CD4-positive, alpha-beta T cell (primary cell): ENCODE results near the gene ZNF222. TPM values are rescaled to one million over a fixed set of nuclear protein-coding genes. Genes with fewer than 3 reads are reported as not detected.
A peak's percentile ranks its signal among the peaks of the same experiment; 100 is the strongest.

Source experiments
- ATAC-seq: fragments of 200-7000 bp; cut with Tn5 transposase; one replicate; pipeline ENCODE4 v1.10.0; 2022; ENCODE audit warnings: mild to moderate bottlenecking; ENCODE audit not compliant: poor library complexity
- CTCF ChIA-PET: fragments of 350-600 bp; sonication (Branson Sonifier 250); formaldehyde crosslinking; loops from one replicate; lab custom pipeline; 2021; ENCODE audit warnings: antibody characterized with exemption, inconsistent platforms; lab: Charles Lee
- POLR2A ChIA-PET: fragments of 350-600 bp; sonication (Branson Sonifier 250); formaldehyde crosslinking; loops from one replicate; lab custom pipeline; 2021; ENCODE audit warnings: antibody characterized with exemption, inconsistent platforms; lab: Charles Lee
- DNase-seq, 14 experiments: peaks; one replicate each; pipeline ENCODE4 v3.0.0-alpha.2; 2013 to 2020; ENCODE audit warnings: mixed read lengths in 2 of 14
- H3K27ac ChIP-seq, 2 donors: one replicate each; pipeline versions ENCODE4 v1.5.1 to v1.7.0; 2013; ENCODE audit warnings: low read length in 2 of 2, low read depth in 1 of 2, mild to moderate bottlenecking in 1 of 2
- H3K27me3 ChIP-seq, 2 experiments: 1 replicate in 1 of 2; 2 replicates in 1 of 2; pipeline versions ENCODE4 v1.6.1 to v1.7.0; 2013; ENCODE audit warnings: low read length in 2 of 2, control low read depth in 1 of 2, mild to moderate bottlenecking in 1 of 2, moderate library complexity in 1 of 2; ENCODE audit not compliant: insufficient read depth in 2 of 2, control insufficient read depth in 1 of 2
- H3K36me3 ChIP-seq: one replicate; pipeline ENCODE4 v1.6.1; 2013; ENCODE audit warnings: low read length, control low read depth; ENCODE audit not compliant: insufficient read depth
- H3K4me1 ChIP-seq: one replicate; pipeline ENCODE4 v1.6.1; 2013; ENCODE audit warnings: low read length, control low read depth; ENCODE audit not compliant: insufficient read depth
- H3K4me3 ChIP-seq: one replicate; pipeline ENCODE4 v1.5.1; 2013; ENCODE audit warnings: mild to moderate bottlenecking, low read length, moderate library complexity
- H3K9me3 ChIP-seq, 2 experiments: 1 replicate in 1 of 2; 2 replicates in 1 of 2; pipeline versions ENCODE4 v1.6.1 to v1.7.0; 2013; ENCODE audit warnings: low read length in 2 of 2, mild to moderate bottlenecking in 2 of 2, control low read depth in 1 of 2, moderate library complexity in 1 of 2; ENCODE audit not compliant: control insufficient read depth in 1 of 2, insufficient read depth in 1 of 2
- H3K27ac Mint-ChIP-seq: one replicate; pipeline ENCODE4 v1.8.0; 2020; ENCODE audit warnings: mixed read lengths
- H3K27me3 Mint-ChIP-seq: one replicate; pipeline ENCODE4 v1.8.0; 2021; ENCODE audit warnings: mixed read lengths
- H3K36me3 Mint-ChIP-seq: one replicate; pipeline ENCODE4 v1.8.0; 2021; ENCODE audit warnings: low read depth, mixed read lengths
- H3K4me1 Mint-ChIP-seq: one replicate; pipeline ENCODE4 v1.8.0; 2021; ENCODE audit warnings: low read depth, mixed read lengths
- H3K4me3 Mint-ChIP-seq: one replicate; pipeline ENCODE4 v1.8.0; 2020; ENCODE audit warnings: mild to moderate bottlenecking, mixed read lengths
- H3K9me3 Mint-ChIP-seq: one replicate; pipeline ENCODE4 v1.8.0; 2020; ENCODE audit warnings: mixed read lengths
- CTCF ChIP-seq: fragments of 200-600 bp; IDR thresholded peaks from one replicate; pipeline ENCODE4 v1.8.0; 2022; ENCODE audit warnings: antibody characterized with exemption, mild to moderate bottlenecking
- intact Hi-C, 2 experiments: fragments of 100-400 bp; cut with DNase I in 1 of 2; cut with micrococcal nuclease in 1 of 2; formaldehyde crosslinking; loops; one replicate each; pipeline versions ENCODE4 v1.15.1 to v1.9.0; 2023 to 2025; cut with DNase I, micrococcal nuclease
- total RNA-seq, 174 experiments: library from RNA in 2 of 174; stranded (reverse) in 2 of 174; gene quantifications; one replicate each; pipeline ENCODE4 v1.2.3 and lab custom pipeline; 2021 to 2026

Gene ZNF222
- total RNA-seq, 2 experiments from 2014 or later = 4.5 to 5.8 TPM

DNA sequence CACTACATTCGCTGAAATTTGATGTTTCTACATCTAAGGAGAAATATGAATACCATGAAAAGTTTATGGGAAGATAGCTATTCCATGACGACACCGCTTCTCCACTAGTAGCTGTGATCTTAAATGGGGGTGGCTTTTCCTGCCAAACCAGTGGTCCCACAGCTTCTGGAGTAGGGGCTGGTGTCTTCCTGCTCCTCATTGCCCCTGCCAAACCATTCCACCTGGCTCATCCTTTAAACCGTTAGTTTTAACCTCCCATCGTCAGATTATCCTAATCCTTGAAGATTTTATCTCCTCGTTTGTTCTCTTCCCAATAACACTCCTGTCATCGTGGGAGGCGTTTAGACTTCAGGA, 23.0 kb upstream of the ZNF222 start:
- peaks cover 18% of the 10 kb centered on the region for H3K4me1 ChIP-seq
- ChIA-PET POLR2A (interaction anchor here (0.6 to 1.3 kb wide), 3 partner anchors 67 to 498 kb away, joined by 3 to 8 read pairs (median 3); partner anchors contain the start of gene ZNF45), CTCF (interaction anchor here (1.2 kb wide), 1 partner anchor 93 kb away, joined by 3 read pairs; no protein-coding TSS in a partner anchor)
- TF ChIP-seq CTCF = no peak
- Mint-ChIP-seq H3K27me3 (no peaks in the 10 kb centered on the region), H3K9me3 (peaks cover 18% of the 10 kb centered on the region), H3K27ac (peak overlapping the region; percentile 90), H3K4me1 (peaks cover 29% of the 10 kb centered on the region), H3K36me3 (peaks cover 59% of the 10 kb centered on the region), H3K4me3 (peak overlapping the region; percentile 100)
- intact Hi-C loops = loop anchor here (1.0 to 10.0 kb wide), 12 partner anchors 17 to 305 kb away; partner anchors contain the start of genes ZNF155 (in 2 of the 2), ZNF224 (in 2 of the 2), ZNF45 (in 2 of the 2) and ZNF222 (in 1 of the 2)
- ATAC-seq (no peak), DNase-seq (no peak)
- peaks cover 4% of the 10 kb centered on the region for H3K36me3 ChIP-seq
- peaks cover 13 to 34% of the 10 kb centered on the region in 2 experiments for H3K9me3 ChIP-seq
- H3K27me3 ChIP-seq = no peaks in the 10 kb centered on the region
- H3K27ac ChIP-seq = peak overlapping the region in 1 of 2 donors; percentile 6
- H3K4me3 ChIP-seq = peak overlapping the region; percentile 84

DNA sequence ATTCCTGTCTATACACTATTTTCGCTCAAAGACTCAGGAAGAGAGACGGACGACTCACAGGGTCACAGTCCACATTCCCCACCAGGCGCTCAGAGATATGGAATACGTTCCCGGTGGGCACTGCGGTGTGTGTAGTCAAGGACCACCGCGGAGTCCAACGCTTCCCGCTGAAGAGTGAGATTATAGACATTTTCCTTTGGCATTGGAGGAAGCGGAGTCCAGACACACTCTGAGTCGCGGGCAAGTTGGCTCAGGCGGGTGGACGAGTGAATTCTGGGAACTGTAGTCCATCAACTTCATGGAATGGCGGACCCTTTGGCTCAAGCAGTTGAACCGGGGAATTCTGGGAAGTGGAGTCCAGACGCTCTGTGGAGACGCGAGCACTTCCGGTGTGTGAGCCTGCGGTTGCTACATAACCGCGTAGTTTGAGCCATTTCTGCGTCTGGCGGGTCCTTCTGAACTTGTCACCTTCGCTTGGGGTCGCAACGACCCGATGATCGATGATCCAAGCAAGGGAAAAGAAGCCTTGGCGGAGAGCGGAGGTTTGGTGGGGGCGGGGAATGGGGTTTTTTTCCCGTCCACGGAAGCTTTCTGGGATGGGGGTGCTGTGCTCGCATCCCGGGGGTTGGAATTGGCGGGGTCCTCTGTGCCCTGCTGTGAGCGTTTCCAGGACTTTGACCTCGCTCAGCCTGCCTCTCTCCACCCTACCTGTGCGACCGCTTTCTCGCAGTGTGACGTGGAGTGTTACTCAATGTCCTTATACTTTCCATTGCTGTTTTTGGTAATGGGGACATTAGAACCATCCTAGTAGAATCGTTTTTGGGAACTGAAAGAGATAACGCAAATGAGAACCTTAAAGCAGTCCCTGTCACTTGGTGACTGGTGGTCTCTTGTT, 22.4 kb upstream of the ZNF222 start, which contains the start of gene ZNF230:
Gene ZNF230, plus strand, starts transcription at position 392 of the 895 bp plus-strand sequence. CDS start 4,122 bp downstream, outside the sequence.
- DNase-seq (peak; percentile 56 to 96 (median 75)), ATAC-seq (peak; percentile 97)
- no peaks in the 10 kb centered on the region for H3K27me3 ChIP-seq
- intact Hi-C loops = loop anchor here (1.0 to 10.0 kb wide), 12 partner anchors 18 to 304 kb away; partner anchors contain the start of genes ZNF155 (in 2 of the 2), ZNF224 (in 2 of the 2), ZNF45 (in 2 of the 2) and ZNF222 (in 1 of the 2)
- peak within 1 kb of the TSS; percentile 100 for H3K4me3 Mint-ChIP-seq
- H3K27ac Mint-ChIP-seq = peak within 1 kb of the TSS; percentile 90
- H3K36me3 Mint-ChIP-seq = peaks cover 59% of the 10 kb centered on the region
- peaks cover 29% of the 10 kb centered on the region for H3K4me1 Mint-ChIP-seq
- peaks cover 9% of the 10 kb centered on the region for H3K36me3 ChIP-seq
- POLR2A ChIA-PET = interaction anchor here (1.4 kb wide), 1 partner anchor 68 kb away, joined by 4 read pairs; the partner anchor contains the start of gene ZNF45
- TF ChIP-seq CTCF = no peak
- H3K9me3 Mint-ChIP-seq = peaks cover 24% of the 10 kb centered on the region
- H3K4me3 ChIP-seq = peak within 1 kb of the TSS; percentile 84
- H3K4me1 ChIP-seq = peaks cover 18% of the 10 kb centered on the region
- peak within 1 kb of the TSS; percentile 39 to 53 for H3K27ac ChIP-seq
- H3K9me3 ChIP-seq = peaks cover 18 to 34% of the 10 kb centered on the region in 2 experiments
- H3K27me3 Mint-ChIP-seq = no peaks in the 10 kb centered on the region
- CTCF ChIA-PET = no interaction called here

GRCh38 chr19:44003461-44004009, 21.6 kb upstream of the ZNF222 start:
- Mint-ChIP-seq H3K4me1 (peaks cover 29% of the 10 kb centered on the region), H3K4me3 (peak overlapping the region; percentile 100), H3K27me3 (no peaks in the 10 kb centered on the region), H3K9me3 (peaks cover 21% of the 10 kb centered on the region), H3K36me3 (peaks cover 59% of the 10 kb centered on the region), H3K27ac (peak overlapping the region; percentile 90)
- Histone ChIP-seq H3K27ac (no peak overlapping the region), H3K4me3 (peak overlapping the region; percentile 84), H3K9me3 (peaks cover 18 to 35% of the 10 kb centered on the region in 2 experiments), H3K4me1 (peaks cover 18% of the 10 kb centered on the region), H3K36me3 (peaks cover 16% of the 10 kb centered on the region), H3K27me3 (no peaks in the 10 kb centered on the region)
- intact Hi-C loops = loop anchor here (2.0 to 10.0 kb wide), 10 partner anchors 19 to 304 kb away; partner anchors contain the start of genes ZNF224 (in 2 of the 2), ZNF45 (in 2 of the 2), ZNF155 (in 1 of the 2) and ZNF225 (in 1 of the 2)
- ChIA-PET CTCF (interaction anchor here (0.9 kb wide), 1 partner anchor 92 kb away, joined by 3 read pairs; no protein-coding TSS in a partner anchor), POLR2A (interaction anchor here (1.4 kb wide), 1 partner anchor 68 kb away, joined by 4 read pairs; the partner anchor contains the start of gene ZNF45)
- ATAC-seq (peak; percentile 36), DNase-seq (peak in 2 of 14 experiments; percentile 20 to 21)
- no peak for TF ChIP-seq CTCF
